WTC11 (cell line): Measurements from ENCODE around the gene PET100.

Source experiments
- CREM ChIP-seq: sonication (generic); formaldehyde crosslinking; IDR thresholded peaks from 2 replicates; pipeline ENCODE4 v1.8.1; 2022; ENCODE audit warnings: mild to moderate bottlenecking, missing genetic modification reagents, moderate library complexity
- CTCF ChIP-seq: fragments of 200-600 bp; IDR thresholded peaks from 2 replicates; pipeline ENCODE4 v1.8.0; 2022; ENCODE audit warnings: antibody characterized with exemption
- FOXK1 ChIP-seq: sonication (generic); formaldehyde crosslinking; IDR thresholded peaks from 2 replicates; pipeline ENCODE4 v1.8.0; 2022; ENCODE audit warnings: mild to moderate bottlenecking, moderate library complexity, missing genetic modification reagents
- FOXP4 ChIP-seq: sonication (generic); formaldehyde crosslinking; IDR thresholded peaks from 2 replicates; pipeline ENCODE4 v1.8.0; 2022; ENCODE audit warnings: mild to moderate bottlenecking, missing genetic modification reagents
- IRF1 ChIP-seq: sonication (generic); formaldehyde crosslinking; IDR thresholded peaks from 2 replicates; pipeline ENCODE4 v1.8.0; 2023; ENCODE audit warnings: missing genetic modification reagents
- PRDM15 ChIP-seq: sonication (generic); formaldehyde crosslinking; IDR thresholded peaks from 2 replicates; pipeline ENCODE4 v1.8.0; 2022; ENCODE audit warnings: missing genetic modification reagents
- ZNF121 ChIP-seq: sonication (generic); formaldehyde crosslinking; IDR thresholded peaks from 2 replicates; pipeline ENCODE4 v1.8.0; 2023; ENCODE audit warnings: missing genetic modification reagents
- ZNF232 ChIP-seq: sonication (generic); formaldehyde crosslinking; IDR thresholded peaks from 2 replicates; pipeline ENCODE4 v1.8.0; 2022; ENCODE audit warnings: mild to moderate bottlenecking, missing genetic modification reagents
- ZNF396 ChIP-seq: fragments of 250-450 bp; sonication (Bioruptor Pico); IDR thresholded peaks from 2 replicates; pipeline ENCODE4 v1.8.0; 2021; ENCODE audit warnings: mild to moderate bottlenecking, moderate library complexity, borderline replicate concordance

- TF ChIP-seq CTCF (no peak), PRDM15 (CRISPR knock-in tag) (no peak), CREM (peak; percentile 98), ZNF396 (CRISPR knock-in tag) (no peak), ZNF121 (CRISPR knock-in tag) (no peak), IRF1 (CRISPR knock-in tag) (no peak), FOXK1 (CRISPR knock-in tag) (peak; percentile 99), ZNF232 (CRISPR knock-in tag) (no peak), FOXP4 (CRISPR knock-in tag) (no peak)
Measured at GRCh38 chr19:7629347-7630054, at the start of gene PET100, which contains the start of gene XAB2.
